ENCODE data around the gene THRB. TPM values are rescaled to one million over a fixed set of nuclear protein-coding genes. Genes with fewer than 3 reads are reported as not detected.
A peak's percentile ranks its signal among the peaks of the same experiment; 100 is the strongest.

THRB gene

GRCh38 chr3:24072193-24072592 is 422.5 kb downstream of the THRB start:
- H3K4ac ChIP-seq (ENCODE audit: low read depth in 1 of 2, low read length in 2 of 2) = no peak overlapping the region

GRCh38 chr3:24069045-24069444 is 425.6 kb downstream of the THRB start:
- no peak overlapping the region for H3K4me3 ChIP-seq (ENCODE audit: insufficient read depth in 1 of 2, low read depth in 1 of 2, low read length in 2 of 2)
- no peak overlapping the region for H3K4me2 ChIP-seq (ENCODE audit: low read length, poor library complexity, severe bottlenecking)
- H3K27me3 ChIP-seq (ENCODE audit: control insufficient read depth in 1 of 2, insufficient read depth in 1 of 2, low read length in 2 of 2) = no peaks in the 10 kb centered on the region
- H4K91ac ChIP-seq (ENCODE audit: low read length) = no peak overlapping the region
- H2BK15ac ChIP-seq (ENCODE audit: low read depth, poor library complexity, severe bottlenecking) = no peak overlapping the region
- H2AFZ ChIP-seq (ENCODE audit: low read depth, low read length) = no peak overlapping the region
- no peak overlapping the region for H3K14ac ChIP-seq (ENCODE audit: low read length in 2 of 2)
- no peak overlapping the region for H3K9ac ChIP-seq (ENCODE audit: low read length)
- H3K18ac ChIP-seq (ENCODE audit: low read depth in 1 of 2, low read length in 2 of 2) = no peak overlapping the region
- H3K79me1 ChIP-seq (replicated peaks; ENCODE audit: low read length, poor library complexity, severe bottlenecking) = no peaks in the 10 kb centered on the region
- 67% methylated on average over 2 of the region's 2 CpGs for WGBS
- peak; percentile 17 for DNase-seq
- H3K4me1 ChIP-seq (ENCODE audit: control insufficient read depth, insufficient read depth, low read depth, low read length) = no peaks in the 10 kb centered on the region
- H3K27ac ChIP-seq (ENCODE audit: low read length, poor library complexity, severe bottlenecking) = no peak overlapping the region
- no peak overlapping the region for H2AK5ac ChIP-seq (ENCODE audit: low read length, severe bottlenecking)
- H4K8ac ChIP-seq (ENCODE audit: low read length) = no peak overlapping the region
- H2BK120ac ChIP-seq (ENCODE audit: low read depth, low read length) = no peak overlapping the region
- H2BK12ac ChIP-seq (ENCODE audit: low read length in 2 of 2) = no peak overlapping the region
- H3K4ac ChIP-seq (ENCODE audit: low read depth in 1 of 2, low read length in 2 of 2) = no peak overlapping the region
- no peak overlapping the region for H2BK5ac ChIP-seq (ENCODE audit: low read depth, low read length, poor library complexity, severe bottlenecking)
- no peak overlapping the region for H3K23ac ChIP-seq (ENCODE audit: low read length in 2 of 2)
- no peaks in the 10 kb centered on the region for H3K36me3 ChIP-seq (ENCODE audit: control insufficient read depth in 1 of 2, insufficient read depth in 2 of 2, low read depth in 1 of 2, low read length in 2 of 2)
- H3K9me3 ChIP-seq (ENCODE audit: control insufficient read depth, low read length) = no peaks in the 10 kb centered on the region

More at GRCh38 chr3:24072193-24072592, 422.5 kb downstream of the THRB start:
- Histone ChIP-seq H2AFZ (ENCODE audit: low read depth, low read length) (no peak overlapping the region), H4K91ac (ENCODE audit: low read length) (no peak overlapping the region), H3K23ac (ENCODE audit: low read length in 2 of 2) (no peak overlapping the region), H3K4me2 (ENCODE audit: low read length, poor library complexity, severe bottlenecking) (no peak overlapping the region), H2AK5ac (ENCODE audit: low read length, severe bottlenecking) (no peak overlapping the region), H3K9me3 (ENCODE audit: control insufficient read depth, low read length) (no peaks in the 10 kb centered on the region), H3K27ac (ENCODE audit: low read length, poor library complexity, severe bottlenecking) (no peak overlapping the region), H2BK12ac (ENCODE audit: low read length in 2 of 2) (no peak overlapping the region), H3K4me3 (ENCODE audit: insufficient read depth in 1 of 2, low read depth in 1 of 2, low read length in 2 of 2) (no peak overlapping the region), H3K14ac (ENCODE audit: low read length in 2 of 2) (no peak overlapping the region), H3K4me1 (ENCODE audit: control insufficient read depth, insufficient read depth, low read depth, low read length) (no peaks in the 10 kb centered on the region), H3K18ac (ENCODE audit: low read depth in 1 of 2, low read length in 2 of 2) (no peak overlapping the region), H3K27me3 (ENCODE audit: control insufficient read depth in 1 of 2, insufficient read depth in 1 of 2, low read length in 2 of 2) (no peaks in the 10 kb centered on the region), H3K79me1 (replicated peaks; ENCODE audit: low read length, poor library complexity, severe bottlenecking) (no peaks in the 10 kb centered on the region), H2BK120ac (ENCODE audit: low read depth, low read length) (no peak overlapping the region), H2BK15ac (ENCODE audit: low read depth, poor library complexity, severe bottlenecking) (no peak overlapping the region), H3K36me3 (ENCODE audit: control insufficient read depth in 1 of 2, insufficient read depth in 2 of 2, low read depth in 1 of 2, low read length in 2 of 2) (no peaks in the 10 kb centered on the region), H2BK5ac (ENCODE audit: low read depth, low read length, poor library complexity, severe bottlenecking) (no peak overlapping the region), H4K8ac (ENCODE audit: low read length) (no peak overlapping the region), H3K9ac (ENCODE audit: low read length) (no peak overlapping the region)
- no peak for DNase-seq
- WGBS = 85% methylated on average over 4 of the region's 4 CpGs

GRCh38 chr3:24067483-24067882 is 427.2 kb downstream of the THRB start:
- no peaks in the 10 kb centered on the region for H3K36me3 ChIP-seq (ENCODE audit: control insufficient read depth in 1 of 2, insufficient read depth in 2 of 2, low read depth in 1 of 2, low read length in 2 of 2)
- H4K91ac ChIP-seq (ENCODE audit: low read length) = no peak overlapping the region
- no peak overlapping the region for H3K23ac ChIP-seq (ENCODE audit: low read length in 2 of 2)
- H3K9ac ChIP-seq (ENCODE audit: low read length) = no peak overlapping the region
- no peaks in the 10 kb centered on the region for H3K27me3 ChIP-seq (ENCODE audit: control insufficient read depth in 1 of 2, insufficient read depth in 1 of 2, low read length in 2 of 2)
- H2BK120ac ChIP-seq (ENCODE audit: low read depth, low read length) = no peak overlapping the region
- no peak overlapping the region for H2AK5ac ChIP-seq (ENCODE audit: low read length, severe bottlenecking)
- H2BK5ac ChIP-seq (ENCODE audit: low read depth, low read length, poor library complexity, severe bottlenecking) = no peak overlapping the region
- no peak overlapping the region for H3K4ac ChIP-seq (ENCODE audit: low read depth in 1 of 2, low read length in 2 of 2)
- no peak overlapping the region for H2BK15ac ChIP-seq (ENCODE audit: low read depth, poor library complexity, severe bottlenecking)
- no peak overlapping the region for H2AFZ ChIP-seq (ENCODE audit: low read depth, low read length)
- no peaks in the 10 kb centered on the region for H3K4me1 ChIP-seq (ENCODE audit: control insufficient read depth, insufficient read depth, low read depth, low read length)
- H3K79me1 ChIP-seq (replicated peaks; ENCODE audit: low read length, poor library complexity, severe bottlenecking) = no peaks in the 10 kb centered on the region
- WGBS = 57% methylated on average over 2 of the region's 3 CpGs
- H4K8ac ChIP-seq (ENCODE audit: low read length) = no peak overlapping the region
- H3K14ac ChIP-seq (ENCODE audit: low read length in 2 of 2) = no peak overlapping the region
- no peak overlapping the region for H3K27ac ChIP-seq (ENCODE audit: low read length, poor library complexity, severe bottlenecking)
- H3K18ac ChIP-seq (ENCODE audit: low read depth in 1 of 2, low read length in 2 of 2) = no peak overlapping the region
- H2BK12ac ChIP-seq (ENCODE audit: low read length in 2 of 2) = no peak overlapping the region
- no peak for DNase-seq
- H3K4me2 ChIP-seq (ENCODE audit: low read length, poor library complexity, severe bottlenecking) = no peak overlapping the region
- H3K4me3 ChIP-seq (ENCODE audit: insufficient read depth in 1 of 2, low read depth in 1 of 2, low read length in 2 of 2) = no peak overlapping the region
- no peaks in the 10 kb centered on the region for H3K9me3 ChIP-seq (ENCODE audit: control insufficient read depth, low read length)

Small RNAs within 50 kb of the gene (small RNA-seq; reads per million reads assigned to genes)
- not detected for gene MIR4792 (ENCODE audit: low read depth)
